Mesendoderm (in vitro differentiated cells): ENCODE measurements around the gene LTBP4.
"Not testable (repeated sequence)": the region's sequence is repeated elsewhere in the genome, so short reads cannot be mapped to it uniquely, and the experiment has no call there.

Source experiments
- DNase-seq: peaks from one replicate; pipeline ENCODE4 v3.0.0; 2013
- H2AK5ac ChIP-seq: 2 replicates; pipeline ENCODE4 v1.6.1; 2013; ENCODE audit warnings: low read length, inconsistent platforms
- H2BK120ac ChIP-seq: 2 replicates; pipeline ENCODE4 v1.6.1; 2013; ENCODE audit warnings: low read depth, mild to moderate bottlenecking, low read length, moderate library complexity, mixed read lengths
- H2BK15ac ChIP-seq: replicated peaks from 2 replicates; pipeline ENCODE4 v1.6.1; 2013; ENCODE audit warnings: low read depth, mild to moderate bottlenecking, moderate library complexity
- H2BK5ac ChIP-seq: 2 replicates; pipeline ENCODE4 v1.6.1; 2013; ENCODE audit warnings: low read length, inconsistent platforms
- H3K18ac ChIP-seq: 2 replicates; pipeline ENCODE4 v1.6.1; 2013; ENCODE audit warnings: mild to moderate bottlenecking, low read length, mixed read lengths
- H3K23ac ChIP-seq: one replicate; pipeline ENCODE4 v1.6.1; 2013; ENCODE audit warnings: low read length
- H3K27ac ChIP-seq: 2 replicates; pipeline ENCODE4 v1.5.1; 2013; ENCODE audit warnings: low read depth, mild to moderate bottlenecking, inconsistent platforms, low read length, moderate library complexity
- H3K27me3 ChIP-seq: 2 replicates; pipeline ENCODE4 v1.6.1; 2013; ENCODE audit warnings: low read length, control low read depth, mild to moderate bottlenecking, inconsistent platforms; ENCODE audit not compliant: insufficient read depth, poor library complexity
- H3K36me3 ChIP-seq: 2 replicates; pipeline ENCODE4 v1.6.1; 2013; ENCODE audit warnings: low read length, inconsistent platforms; ENCODE audit not compliant: control insufficient read depth, insufficient read depth
- H3K4ac ChIP-seq: one replicate; pipeline ENCODE4 v1.6.1; 2013; ENCODE audit warnings: low read depth, mild to moderate bottlenecking, low read length, moderate library complexity
- H3K4me1 ChIP-seq: 2 replicates; pipeline ENCODE4 v1.6.1; 2013; ENCODE audit warnings: low read depth, low read length, inconsistent platforms; ENCODE audit not compliant: control insufficient read depth
- H3K4me2 ChIP-seq: 2 replicates; pipeline ENCODE4 v1.6.1; 2013; ENCODE audit warnings: low read length
- H3K4me3 ChIP-seq: 2 replicates; pipeline ENCODE4 v1.5.1; 2013; ENCODE audit warnings: mild to moderate bottlenecking, low read length
- H3K56ac ChIP-seq: one replicate; pipeline ENCODE4 v1.6.1; 2013; ENCODE audit warnings: low read length
- H3K79me1 ChIP-seq: 2 replicates; pipeline ENCODE4 v1.6.1; 2013; ENCODE audit warnings: low read length, inconsistent platforms
- H3K79me2 ChIP-seq: 2 replicates; pipeline ENCODE4 v1.6.1; 2013; ENCODE audit warnings: mild to moderate bottlenecking, low read length; ENCODE audit not compliant: control insufficient read depth, insufficient read depth
- H3K9ac ChIP-seq: 2 replicates; pipeline ENCODE4 v1.6.1; 2013; ENCODE audit warnings: low read length, inconsistent platforms
- H4K5ac ChIP-seq: one replicate; pipeline ENCODE4 v1.6.1; 2013; ENCODE audit warnings: low read length
- H4K8ac ChIP-seq: one replicate; pipeline ENCODE4 v1.6.1; 2013; ENCODE audit warnings: low read depth, mild to moderate bottlenecking, control low read depth, low read length, moderate library complexity
- WGBS: extraction: QIAGEN DNeasy Blood & Tissue Kit; methylation state at CpG from one replicate; pipeline ENCODE4 v1.1.7; 2013; ENCODE audit warnings: low lambda C conversion rate, missing lambda C conversion rate; ENCODE audit not compliant: insufficient coverage; ENCODE audit errors: extremely low coverage; 5-methylcytosine and 5-hydroxymethylcytosine counted together

LTBP4 gene

DNA sequence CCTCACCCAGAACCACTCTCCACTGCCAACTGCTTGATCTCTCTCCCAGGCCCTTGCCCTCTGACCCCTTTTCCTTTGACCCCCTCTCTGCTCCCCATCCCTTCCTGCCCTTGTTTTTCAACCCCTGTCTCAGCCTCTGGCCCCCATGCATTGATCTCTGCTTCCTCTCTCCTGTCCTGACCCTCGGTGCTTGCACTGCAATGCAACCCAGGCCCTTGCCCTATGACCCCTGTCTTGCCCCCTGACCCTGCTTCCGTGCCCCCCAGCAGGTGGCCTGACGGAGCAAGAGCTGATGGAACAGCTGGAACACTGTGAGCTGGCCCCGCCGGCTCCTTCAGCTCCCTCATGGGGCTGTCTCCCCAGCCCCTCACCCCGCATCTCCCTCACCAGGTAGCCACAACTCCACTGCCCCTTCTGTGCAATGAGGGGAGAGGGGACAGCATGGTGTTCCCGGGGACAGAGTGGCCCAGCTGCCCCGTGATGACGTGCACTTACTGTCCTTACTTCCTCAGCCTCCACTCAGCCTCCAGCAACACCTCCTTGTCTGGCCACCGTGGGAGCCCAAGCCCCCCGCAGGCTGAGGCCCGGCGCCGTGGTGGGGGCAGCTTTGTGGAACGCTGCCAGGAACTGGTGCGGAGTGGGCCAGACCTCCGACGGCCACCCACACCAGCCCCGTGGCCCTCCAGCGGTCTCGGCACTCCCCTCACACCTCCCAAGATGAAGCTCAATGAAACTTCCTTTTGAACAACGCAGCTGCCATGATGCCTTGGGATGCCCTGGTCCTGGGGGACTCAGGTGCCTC is 10.5 kb upstream of the LTBP4 start:
- H3K79me1 ChIP-seq: no peaks in the 10 kb centered on the region
- H2BK120ac ChIP-seq: no peak overlapping the region
- H4K5ac ChIP-seq: no peak overlapping the region
- no peak overlapping the region for H3K9ac ChIP-seq
- H3K23ac ChIP-seq: no peak overlapping the region
- no peak overlapping the region for H3K4ac ChIP-seq
- H3K4me2 ChIP-seq: no peak overlapping the region
- no peak overlapping the region for H2AK5ac ChIP-seq
- H3K27me3 ChIP-seq: no peaks in the 10 kb centered on the region
- H3K79me2 ChIP-seq: no peaks in the 10 kb centered on the region
- no peak for DNase-seq
- H2BK15ac ChIP-seq: no peak overlapping the region
- H3K27ac ChIP-seq: no peak overlapping the region
- H3K56ac ChIP-seq: no peak overlapping the region
- H3K18ac ChIP-seq: no peak overlapping the region
- no peak overlapping the region for H3K4me3 ChIP-seq
- no peaks in the 10 kb centered on the region for H3K4me1 ChIP-seq
- WGBS: no CpG with 5 or more reads among the region's 22 CpGs
- H4K8ac ChIP-seq: no peak overlapping the region
- H2BK5ac ChIP-seq: no peak overlapping the region
- no peaks in the 10 kb centered on the region for H3K36me3 ChIP-seq

DNA sequence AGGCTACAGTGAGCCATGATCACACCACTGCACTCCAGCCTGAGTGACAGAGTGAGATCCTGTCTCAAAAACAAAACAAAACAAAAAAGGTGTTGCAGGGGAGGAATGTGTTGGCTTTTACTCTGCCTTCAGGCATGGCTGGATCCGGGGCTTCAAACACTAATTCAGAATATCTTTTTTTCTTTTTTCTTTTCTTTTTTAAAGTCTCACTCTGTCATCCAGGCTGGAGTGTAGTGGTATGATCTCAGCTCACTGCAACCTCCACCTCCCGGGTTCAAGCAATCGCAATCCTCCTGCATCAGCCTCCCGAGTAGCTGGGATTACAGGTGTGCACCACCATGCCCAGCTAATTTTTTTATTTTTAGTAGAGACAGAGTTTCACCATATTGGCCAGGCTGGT is 9.4 kb upstream of the LTBP4 start:
- H3K4ac ChIP-seq, H3K4me3 ChIP-seq, H3K4me2 ChIP-seq, H2BK5ac ChIP-seq, H3K18ac ChIP-seq, H3K27me3 ChIP-seq, H3K23ac ChIP-seq, H4K8ac ChIP-seq, DNase-seq, H3K36me3 ChIP-seq, H4K5ac ChIP-seq, H2AK5ac ChIP-seq, H2BK15ac ChIP-seq, H2BK120ac ChIP-seq, H3K56ac ChIP-seq, H3K27ac ChIP-seq, H3K9ac ChIP-seq, H3K79me2 ChIP-seq, H3K79me1 ChIP-seq, H3K4me1 ChIP-seq: not testable (repeated sequence)
- WGBS: no CpG with 5 or more reads among the region's 4 CpGs

DNA sequence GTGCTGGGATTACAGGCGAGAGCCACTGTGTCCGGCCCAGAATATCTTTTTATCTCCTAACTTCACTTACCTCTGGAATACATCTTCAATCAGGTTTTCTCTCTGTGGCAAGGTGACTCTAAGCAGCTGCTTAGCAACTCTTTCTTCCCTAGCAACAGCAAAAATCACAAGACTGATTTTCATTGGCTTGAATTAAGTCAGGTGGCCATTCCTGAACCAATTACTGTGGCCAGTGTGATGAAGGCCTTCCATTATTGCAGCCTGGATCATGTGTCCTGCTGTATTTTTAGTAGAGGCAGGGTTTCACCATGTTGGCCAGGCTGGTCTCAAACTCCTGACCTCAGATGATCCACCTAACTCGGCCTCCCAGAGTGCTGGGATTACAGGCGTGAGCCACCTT is 9.0 kb upstream of the LTBP4 start:
- H3K4me2 ChIP-seq: no peak overlapping the region
- no peak overlapping the region for H3K18ac ChIP-seq
- H3K79me2 ChIP-seq: no peaks in the 10 kb centered on the region
- no peak overlapping the region for H3K4ac ChIP-seq
- H2BK5ac ChIP-seq: no peak overlapping the region
- no peak overlapping the region for H2BK120ac ChIP-seq
- H3K56ac ChIP-seq: no peak overlapping the region
- H3K9ac ChIP-seq: no peak overlapping the region
- no peak overlapping the region for H2BK15ac ChIP-seq
- peaks cover under 1% of the 10 kb centered on the region for H3K27me3 ChIP-seq
- no peaks in the 10 kb centered on the region for H3K36me3 ChIP-seq
- WGBS: no CpG with 5 or more reads among the region's 4 CpGs
- H3K23ac ChIP-seq: no peak overlapping the region
- no peak overlapping the region for H2AK5ac ChIP-seq
- H4K5ac ChIP-seq: no peak overlapping the region
- no peaks in the 10 kb centered on the region for H3K79me1 ChIP-seq
- no peak overlapping the region for H4K8ac ChIP-seq
- H3K4me1 ChIP-seq: no peaks in the 10 kb centered on the region
- peak; percentile 79 for DNase-seq
- H3K27ac ChIP-seq: no peak overlapping the region
- H3K4me3 ChIP-seq: no peak overlapping the region

DNA sequence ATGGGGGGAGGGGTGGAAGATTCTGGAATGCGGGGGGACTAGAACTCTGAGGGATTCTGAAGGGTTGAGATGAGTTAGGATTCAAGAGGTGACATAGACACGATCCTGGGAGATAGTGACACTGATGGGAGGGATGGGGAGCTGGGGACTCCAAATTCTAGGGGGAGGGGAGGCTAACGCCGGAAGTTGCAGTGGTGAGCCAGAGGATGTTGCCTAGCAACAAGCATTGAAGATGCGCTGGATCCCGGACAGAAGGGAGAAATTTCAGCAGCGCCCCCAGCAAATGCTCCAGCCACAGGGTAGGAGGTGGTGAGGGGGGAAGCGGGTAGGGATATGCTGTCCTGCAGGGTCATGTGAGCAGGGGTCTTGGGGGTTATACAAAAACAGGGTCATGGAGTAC is 6.9 kb upstream of the LTBP4 start:
- WGBS: no CpG with 5 or more reads among the region's 8 CpGs
- no peak overlapping the region for H3K4me3 ChIP-seq
- no peaks in the 10 kb centered on the region for H3K79me2 ChIP-seq
- no peaks in the 10 kb centered on the region for H3K79me1 ChIP-seq
- H3K27me3 ChIP-seq: peaks cover 11% of the 10 kb centered on the region
- H3K23ac ChIP-seq: no peak overlapping the region
- H3K18ac ChIP-seq: no peak overlapping the region
- no peak overlapping the region for H2AK5ac ChIP-seq
- H3K36me3 ChIP-seq: no peaks in the 10 kb centered on the region
- H2BK5ac ChIP-seq: no peak overlapping the region
- H4K5ac ChIP-seq: no peak overlapping the region
- H3K4me1 ChIP-seq: no peaks in the 10 kb centered on the region
- H3K9ac ChIP-seq: no peak overlapping the region
- no peak overlapping the region for H4K8ac ChIP-seq
- H3K4me2 ChIP-seq: no peak overlapping the region
- no peak overlapping the region for H3K27ac ChIP-seq
- no peak overlapping the region for H3K56ac ChIP-seq
- H2BK120ac ChIP-seq: no peak overlapping the region
- DNase-seq: peak; percentile 73
- H3K4ac ChIP-seq: no peak overlapping the region
- H2BK15ac ChIP-seq: no peak overlapping the region

DNA sequence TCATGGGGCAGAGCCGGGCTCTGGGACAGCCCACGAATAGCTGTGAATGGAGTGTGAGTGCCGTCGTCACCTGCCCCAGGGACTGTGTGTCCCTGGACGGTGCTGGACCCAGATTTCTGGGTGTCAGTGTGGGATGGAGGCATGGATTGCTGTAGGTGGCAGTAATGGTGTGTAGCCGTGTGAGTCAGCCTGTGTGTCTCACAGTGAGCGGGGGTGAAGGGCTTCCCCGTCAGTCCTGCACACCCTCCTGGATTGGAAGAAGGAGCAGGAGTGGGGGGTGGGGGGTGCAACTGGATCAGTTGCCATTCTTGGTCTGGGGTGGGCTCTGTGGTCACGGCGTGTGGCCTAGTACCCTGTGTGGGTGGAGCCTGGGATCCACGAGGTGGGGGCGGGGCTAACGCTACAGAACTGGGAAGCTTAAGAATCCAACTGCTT is 6.5 kb upstream of the LTBP4 start:
- no peak overlapping the region for H3K18ac ChIP-seq
- no peak overlapping the region for H3K4me3 ChIP-seq
- no peaks in the 10 kb centered on the region for H3K36me3 ChIP-seq
- H3K9ac ChIP-seq: no peak overlapping the region
- H3K79me2 ChIP-seq: no peaks in the 10 kb centered on the region
- no peak overlapping the region for H4K8ac ChIP-seq
- no peak overlapping the region for H3K23ac ChIP-seq
- no CpG with 5 or more reads among the region's 13 CpGs for WGBS
- no peak overlapping the region for H3K27ac ChIP-seq
- no peak for DNase-seq
- no peak overlapping the region for H2BK15ac ChIP-seq
- peaks cover under 1% of the 10 kb centered on the region for H3K4me1 ChIP-seq
- no peak overlapping the region for H4K5ac ChIP-seq
- no peak overlapping the region for H2BK120ac ChIP-seq
- peaks cover 12% of the 10 kb centered on the region for H3K27me3 ChIP-seq
- no peak overlapping the region for H3K4me2 ChIP-seq
- H3K79me1 ChIP-seq: no peaks in the 10 kb centered on the region
- no peak overlapping the region for H2BK5ac ChIP-seq
- H3K4ac ChIP-seq: no peak overlapping the region
- no peak overlapping the region for H2AK5ac ChIP-seq
- H3K56ac ChIP-seq: peak overlapping the region; percentile 34
